HL-60/S4 treated with retinoic acid at 250 ng/mL for 4 days and 3 days (cell line): Measurements from ENCODE around the gene MT1E.

Experiments
- in situ Hi-C: fragments of 300-500 bp; cut with MboI; formaldehyde crosslinking; loops from 2 replicates; pipeline ENCODE4 v1.7.0; 2022; ENCODE audit warnings: low sequenced_read_pairs

The MT1E gene

DNA sequence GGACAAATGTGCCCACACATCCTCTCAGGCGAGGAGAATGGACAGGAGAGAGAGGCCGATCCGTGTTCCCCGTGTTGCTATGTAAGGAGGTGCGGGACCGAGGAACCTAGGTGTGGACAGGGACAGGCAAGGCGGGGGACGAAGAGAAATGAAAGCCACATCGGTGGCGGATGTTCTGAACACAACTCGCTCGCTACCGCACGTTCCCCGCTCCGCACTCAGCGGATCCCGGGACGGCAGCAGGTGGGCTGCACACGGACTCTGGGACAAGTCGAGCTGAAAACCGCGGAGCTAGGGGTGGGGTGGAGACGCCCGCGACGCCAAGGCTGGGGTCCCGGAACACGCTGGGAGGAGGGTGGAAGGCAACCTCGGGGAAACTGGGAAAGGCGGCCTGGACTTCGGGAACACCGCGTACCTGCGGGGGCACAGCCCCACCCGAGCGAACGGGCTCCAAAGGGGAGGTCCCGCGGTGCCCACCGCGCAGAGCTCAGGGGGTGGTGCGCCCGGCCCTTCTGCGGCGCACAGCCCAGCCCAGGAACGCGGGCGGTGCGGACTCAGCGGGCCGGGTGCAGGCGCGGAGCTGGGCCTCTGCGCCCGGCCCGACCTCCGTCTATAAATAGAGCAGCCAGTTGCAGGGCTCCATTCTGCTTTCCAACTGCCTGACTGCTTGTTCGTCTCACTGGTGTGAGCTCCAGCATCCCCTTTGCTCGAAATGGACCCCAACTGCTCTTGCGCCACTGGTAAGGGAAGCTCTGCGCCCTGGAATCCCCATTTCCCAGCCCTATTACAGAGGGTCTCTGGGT, at the start of gene MT1E:
Gene MT1E, plus strand, starts transcription at position 642 of the 803 bp plus-strand sequence. Its CDS starts 71 bp downstream, at position 713.
- in situ Hi-C loops, result no loop called here

DNA sequence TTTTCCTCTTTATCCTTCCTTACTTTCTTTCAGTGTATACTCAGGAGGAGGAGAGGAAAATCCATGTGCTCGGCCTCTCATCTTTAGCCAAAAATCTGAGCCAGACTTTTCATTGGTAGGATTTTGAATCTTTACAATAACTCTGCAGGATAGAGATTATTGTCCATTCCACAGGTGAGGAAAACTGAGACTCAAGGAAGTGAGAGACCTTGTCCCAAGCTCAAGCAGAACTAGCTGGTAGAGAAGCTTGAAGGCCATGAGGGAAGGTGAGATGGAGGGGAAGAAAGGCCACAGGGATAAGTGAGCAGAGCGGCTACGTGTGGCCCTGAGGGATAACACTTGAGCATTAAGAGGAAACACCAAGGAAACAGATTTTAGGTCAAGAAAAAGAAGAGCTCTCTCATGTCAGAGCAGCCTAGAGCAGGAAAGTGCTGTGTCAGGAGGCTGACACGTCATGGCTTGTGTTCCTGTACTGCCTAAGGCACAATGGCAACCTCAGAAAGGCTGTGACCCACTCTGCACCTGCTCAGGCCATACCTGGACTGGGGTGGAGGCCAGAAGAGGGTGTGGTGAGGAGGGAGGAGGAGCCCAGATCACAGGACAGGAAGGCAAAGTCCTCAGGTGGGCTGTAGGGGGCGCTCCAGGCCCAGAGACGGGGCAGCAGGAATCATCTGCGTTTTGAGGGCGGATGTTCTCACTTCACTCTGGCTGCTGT, 48.8 kb upstream of the MT1E start:
- in situ Hi-C loops, result no loop called here

DNA sequence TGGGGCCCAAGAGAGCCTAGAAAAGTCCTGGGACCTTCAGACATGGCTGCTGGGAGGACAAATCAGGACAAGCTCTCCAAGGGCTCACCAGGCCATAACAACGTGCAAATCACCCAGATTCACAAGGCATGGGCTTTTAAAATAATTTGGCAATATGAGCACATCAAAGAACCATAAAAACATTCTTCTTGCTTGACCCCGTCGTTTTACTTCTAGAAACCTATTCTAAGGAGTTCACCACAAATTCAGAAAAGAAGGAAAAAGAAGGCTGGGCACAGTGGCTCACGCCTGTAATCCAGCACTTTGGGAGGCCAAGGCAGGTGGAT, 48.3 kb upstream of the MT1E start:
- in situ Hi-C loops, result no loop called here

DNA sequence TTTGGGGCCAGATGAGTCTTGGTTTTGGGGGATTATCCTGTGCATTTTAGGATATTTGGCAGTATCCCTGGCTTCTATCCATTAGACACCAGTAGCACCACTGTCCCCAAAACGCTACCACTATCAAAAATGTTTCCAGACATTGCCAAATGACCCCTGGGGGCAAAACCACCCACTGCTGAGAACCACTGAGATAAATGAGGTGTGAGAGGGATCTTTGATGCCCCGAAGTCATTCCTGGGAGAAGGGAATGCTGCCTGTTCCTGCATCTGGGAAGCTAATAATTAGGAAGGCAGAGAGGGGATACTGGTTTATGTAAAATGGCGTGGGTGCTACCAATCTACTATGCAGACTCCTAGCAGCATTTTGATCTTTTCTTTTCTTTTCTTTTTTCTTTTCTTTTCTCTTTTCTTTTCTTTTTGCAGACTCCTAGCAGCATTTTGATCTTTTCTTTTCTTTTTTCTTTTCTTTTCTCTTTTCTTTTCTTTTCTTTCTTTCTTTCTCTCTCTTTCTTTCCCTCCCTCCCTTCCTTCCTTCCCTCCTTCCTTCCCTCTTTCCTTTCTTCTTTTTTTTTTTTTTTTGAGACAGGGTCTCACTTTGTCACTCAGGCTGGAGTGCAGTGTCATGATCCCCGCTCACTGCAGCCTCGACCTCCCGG, 45.1 kb upstream of the MT1E start:
- in situ Hi-C loops, result loop anchor here (10.0 kb wide), 1 partner anchor 114 kb away; no protein-coding TSS in a partner anchor

DNA sequence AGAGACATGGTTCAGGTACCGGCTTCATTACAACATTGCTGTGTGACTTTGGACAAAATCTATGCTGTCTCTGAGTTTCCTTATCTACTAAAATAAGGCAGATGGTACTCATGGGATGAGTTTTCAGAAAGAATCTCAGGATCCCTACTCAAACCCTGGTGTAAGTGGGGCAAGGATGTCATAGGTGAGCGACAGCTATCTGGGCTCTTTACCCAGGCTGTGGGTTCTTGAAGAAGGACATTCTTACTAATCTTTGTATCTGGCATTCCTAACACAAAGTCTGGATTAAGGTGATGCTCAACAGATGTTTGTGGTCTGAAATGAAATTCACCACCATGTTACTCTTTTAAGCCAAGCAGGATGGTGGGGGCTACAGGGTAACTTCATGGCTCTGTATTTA, 42.7 kb upstream of the MT1E start:
- in situ Hi-C loops, result loop anchor here (10.0 kb wide), 1 partner anchor 112 kb away; no protein-coding TSS in a partner anchor

DNA sequence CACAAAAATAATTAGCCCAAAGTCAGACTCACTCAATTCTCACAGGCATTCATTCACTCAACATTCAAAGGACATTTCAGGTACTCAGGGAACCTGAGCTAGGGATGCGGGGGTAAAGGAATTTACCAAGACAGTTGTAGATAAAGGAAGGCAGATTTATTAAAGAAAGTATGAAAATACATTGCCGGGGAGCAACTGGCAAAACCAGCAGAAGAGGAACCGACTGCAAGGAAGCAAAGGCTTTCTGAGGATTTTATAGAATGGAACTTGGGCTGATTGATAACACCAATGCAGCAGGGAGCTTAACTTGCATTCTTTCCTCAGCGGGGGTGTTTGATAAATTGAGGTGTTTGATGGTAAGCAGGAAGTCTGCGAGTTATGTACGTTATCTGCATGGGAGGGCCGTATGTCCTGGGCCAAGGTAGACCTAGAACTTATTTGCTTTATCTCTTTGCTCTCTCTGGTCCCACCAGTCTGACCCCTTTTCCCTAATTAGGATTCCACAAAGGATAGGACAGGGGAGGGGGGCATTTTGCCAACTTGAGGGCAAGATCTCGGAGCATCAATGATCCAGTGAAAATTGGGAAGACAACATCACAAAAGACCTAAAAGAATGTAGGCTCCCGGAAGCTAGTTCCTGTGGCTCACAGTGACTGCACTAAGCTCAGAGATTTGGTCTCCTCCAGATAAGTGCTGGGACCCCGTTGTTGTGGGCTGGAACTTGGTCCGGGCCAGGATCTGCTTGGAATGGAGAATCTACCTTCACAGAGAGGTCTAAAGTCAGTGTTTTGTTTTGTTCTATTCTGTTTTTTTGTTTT, 42.0 kb upstream of the MT1E start:
- in situ Hi-C loops, result loop anchor here (10.0 kb wide), 1 partner anchor 111 kb away; no protein-coding TSS in a partner anchor

DNA sequence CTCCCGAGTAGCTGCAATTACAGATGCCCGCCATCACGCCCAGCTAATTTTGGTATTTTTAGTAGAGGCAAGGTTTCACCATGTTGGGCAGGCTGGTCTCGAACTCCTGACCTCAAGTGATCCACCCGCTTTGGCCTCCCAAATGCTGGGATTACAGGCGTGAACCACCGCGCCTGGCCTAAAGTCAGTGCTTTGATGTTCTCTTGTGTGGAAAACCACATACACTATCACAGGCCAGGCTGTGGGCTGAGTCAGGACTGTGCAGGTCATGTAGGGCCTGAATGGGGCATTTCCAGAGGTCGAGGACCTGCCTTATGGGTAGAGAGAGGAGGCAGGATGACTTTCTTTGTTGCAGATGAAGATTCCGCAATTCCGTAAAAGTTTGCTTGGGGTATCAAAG, 41.3 kb upstream of the MT1E start:
- in situ Hi-C loops, result loop anchor here (10.0 kb wide), 1 partner anchor 111 kb away; no protein-coding TSS in a partner anchor

DNA sequence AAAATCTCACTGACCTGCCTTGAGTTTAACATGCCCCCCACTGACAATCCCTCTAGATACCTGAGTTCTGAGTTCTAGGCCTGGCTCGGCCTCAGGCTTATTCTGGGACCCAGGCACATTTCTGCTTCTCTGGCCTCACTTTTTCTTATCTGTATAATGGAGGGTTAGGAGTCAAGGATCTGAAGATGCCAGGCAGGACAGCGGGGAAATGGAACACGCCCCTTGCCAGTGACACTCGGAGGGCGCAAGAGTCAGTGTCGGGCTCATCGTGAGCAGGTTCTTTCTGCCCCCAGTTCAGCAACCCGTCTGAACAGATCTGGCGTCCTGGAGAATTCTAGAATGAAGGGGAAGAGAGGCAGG, 36.8 kb upstream of the MT1E start:
- in situ Hi-C loops, result loop anchor here (10.0 kb wide), 1 partner anchor 106 kb away; no protein-coding TSS in a partner anchor

DNA sequence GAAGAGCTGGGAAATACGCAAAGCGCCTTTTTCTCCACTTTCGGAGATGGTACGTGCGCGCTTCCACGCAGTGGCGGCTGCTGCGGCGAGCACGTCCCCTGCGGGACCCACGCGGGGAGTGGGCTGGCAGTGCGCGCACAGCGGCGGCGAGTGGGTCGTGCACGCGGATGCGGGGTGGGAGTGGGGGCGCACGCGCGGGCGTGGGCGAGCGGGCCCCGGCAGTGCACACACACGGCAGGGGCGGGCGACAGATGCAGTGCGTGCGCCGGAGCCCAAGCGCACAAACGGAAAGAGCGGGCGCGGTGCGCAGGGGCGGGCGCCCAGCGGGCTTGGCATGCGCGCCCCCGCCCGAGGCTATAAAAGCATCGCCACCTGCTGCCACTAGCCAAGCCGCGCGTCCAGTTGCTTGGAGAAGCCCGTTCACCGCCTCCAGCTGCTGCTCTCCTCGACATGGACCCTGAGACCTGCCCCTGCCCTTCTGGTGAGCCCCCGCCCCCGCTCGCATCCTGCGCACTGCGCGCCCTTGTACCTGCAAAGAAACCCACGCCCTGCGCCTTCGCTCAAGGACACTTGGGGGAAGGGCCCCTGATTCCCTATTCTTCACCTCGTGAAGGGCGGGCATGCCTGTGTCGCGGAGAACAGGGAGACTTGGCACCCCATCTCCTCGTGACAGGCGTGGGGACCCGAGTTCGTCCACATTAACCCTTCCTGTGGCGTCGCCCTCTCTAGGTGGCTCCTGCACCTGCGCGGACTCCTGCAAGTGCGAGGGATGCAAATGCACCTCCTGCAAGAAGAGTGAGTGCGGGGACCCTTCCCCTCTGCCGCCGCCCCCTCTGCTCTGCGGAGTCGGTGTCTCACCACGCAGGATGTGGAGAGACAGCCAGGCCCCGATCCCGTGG, 36.2 kb upstream of the MT1E start, which contains the start of gene MT3:
Gene MT3, plus strand, starts transcription at position 388 of the 899 bp plus-strand sequence. Its CDS starts 63 bp downstream, at position 451.
- in situ Hi-C loops, result loop anchor here (10.0 kb wide), 1 partner anchor 105 kb away; no protein-coding TSS in a partner anchor

DNA sequence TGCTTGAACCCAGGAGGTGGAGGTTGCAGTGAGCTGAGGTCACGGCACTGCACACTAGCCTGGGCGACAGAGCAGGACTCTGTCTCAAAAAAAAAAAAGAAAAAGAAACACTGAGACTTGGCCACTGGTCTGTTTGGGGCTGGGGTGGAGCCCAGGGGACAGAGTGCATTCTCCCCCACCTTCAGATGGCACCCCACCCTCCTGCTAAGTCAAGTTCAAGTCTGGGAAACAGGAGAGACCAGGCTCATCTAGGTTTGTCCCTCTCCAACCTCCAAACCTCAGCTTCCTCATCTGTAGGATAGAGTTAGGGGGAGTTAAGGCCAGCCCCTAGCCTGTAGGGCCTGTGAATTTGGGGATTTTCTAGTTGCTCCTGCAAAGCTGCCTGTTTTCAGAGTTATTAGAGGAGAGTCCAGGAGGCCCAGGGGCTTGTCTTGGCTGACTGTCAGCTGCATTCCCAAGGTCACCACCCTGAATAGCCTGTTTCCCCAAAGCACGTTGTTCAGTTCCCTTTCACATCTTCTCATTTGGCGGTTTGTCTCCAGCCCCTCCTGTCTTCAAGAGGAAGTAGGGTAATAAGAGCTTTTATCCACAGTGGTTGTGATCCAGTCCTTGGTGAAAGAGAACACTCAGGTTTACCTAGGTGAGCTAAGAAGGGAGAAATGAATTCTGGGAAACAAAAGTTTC, 34.1 kb upstream of the MT1E start:
- in situ Hi-C loops, result no loop called here

DNA sequence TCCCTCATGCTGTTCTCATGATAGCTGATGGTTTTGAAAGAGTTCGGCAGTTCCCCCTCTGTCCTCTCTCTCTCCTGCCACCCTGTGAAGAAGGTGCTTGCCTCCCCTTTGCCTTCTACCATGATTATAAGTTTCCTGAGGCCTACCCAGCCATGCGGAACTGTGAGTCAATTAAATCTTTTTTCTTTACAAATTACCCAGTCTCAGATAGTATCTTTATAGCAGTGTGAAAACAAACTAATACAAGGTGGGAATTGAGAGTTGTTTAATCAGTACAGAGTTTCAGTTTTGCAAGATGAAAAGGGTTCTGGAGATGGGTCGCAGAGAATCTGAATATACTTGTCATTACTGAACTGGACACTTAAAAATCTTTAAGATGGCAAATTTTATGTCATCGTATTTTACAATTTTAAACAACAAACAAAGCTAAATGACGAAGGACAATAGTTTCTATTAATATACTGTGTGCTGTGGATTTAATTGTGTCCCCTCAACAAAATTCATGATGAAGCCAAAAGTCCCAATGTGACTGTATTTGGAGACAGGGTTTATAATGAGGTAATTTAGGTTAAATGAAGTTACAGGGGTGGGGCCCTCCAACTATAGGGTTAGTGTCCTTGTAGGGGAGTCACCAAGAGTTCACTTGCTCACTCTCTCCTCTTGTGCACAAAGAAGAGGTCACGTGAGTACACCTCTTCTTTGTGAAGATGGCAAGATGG, 31.8 kb upstream of the MT1E start:
- in situ Hi-C loops, result no loop called here

DNA sequence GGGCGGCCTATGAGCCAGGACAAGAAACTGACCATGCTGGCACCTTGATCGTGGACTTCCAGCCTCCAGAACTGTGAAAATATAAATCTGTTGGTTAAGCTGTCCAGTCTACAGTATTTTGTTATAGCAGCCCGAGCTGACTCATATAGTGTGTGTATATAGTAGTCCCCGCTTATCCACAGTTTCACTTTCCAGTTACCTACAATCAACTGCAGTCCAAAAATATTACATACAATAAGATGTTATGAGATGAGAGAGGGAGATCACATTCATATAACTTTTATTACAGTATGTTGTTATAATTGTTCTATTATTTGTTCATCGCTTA, 31.3 kb upstream of the MT1E start:
- in situ Hi-C loops, result no loop called here

DNA sequence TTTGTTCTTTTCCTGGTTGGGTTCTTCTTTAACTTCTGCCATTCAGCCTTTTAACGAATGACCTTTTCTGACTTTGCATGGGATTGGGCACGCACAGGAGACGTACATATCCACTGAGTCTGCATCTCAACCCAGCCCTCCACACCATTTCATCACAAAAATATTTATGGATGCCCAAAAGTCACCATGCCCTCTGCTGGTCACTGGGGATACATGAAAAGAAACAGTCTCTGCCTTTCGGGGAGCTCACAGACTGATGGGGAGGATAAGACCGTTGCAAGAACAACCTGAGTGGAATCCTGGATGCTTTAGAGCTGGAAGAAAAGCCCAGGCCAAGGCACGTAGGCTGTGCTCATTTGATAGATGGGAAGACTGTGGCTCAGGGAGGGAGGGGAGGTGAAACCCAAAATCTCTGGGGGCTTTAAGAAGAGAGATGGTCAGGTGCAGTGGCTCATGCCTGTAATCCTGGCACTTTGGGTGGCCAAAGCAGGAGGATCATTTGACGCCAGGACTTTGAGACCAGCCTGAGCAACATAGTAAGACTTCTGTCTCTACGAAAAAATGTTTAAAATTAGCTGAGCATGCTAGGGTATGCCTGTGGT, 25.1 kb upstream of the MT1E start:
- in situ Hi-C loops, result no loop called here

DNA sequence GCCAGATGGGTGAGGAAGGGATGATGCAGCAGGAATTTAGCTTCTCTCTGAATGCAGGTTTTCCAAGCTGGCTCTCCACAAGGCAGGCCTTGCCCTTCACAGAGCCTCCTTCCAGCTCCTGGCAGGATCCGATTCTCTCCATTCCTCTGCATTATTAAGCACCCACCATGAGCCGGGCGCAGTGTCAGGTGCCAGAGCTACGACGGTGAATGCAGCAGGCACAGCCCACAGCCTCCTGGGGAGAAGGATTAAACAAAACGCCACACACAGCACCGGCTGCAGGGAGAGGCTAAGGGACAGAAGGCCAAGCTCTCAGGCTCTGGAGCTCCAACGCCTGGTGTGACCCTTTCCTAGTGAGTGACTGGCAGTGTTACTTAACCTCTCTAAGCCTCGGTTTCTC, 24.3 kb upstream of the MT1E start:
- in situ Hi-C loops, result no loop called here

DNA sequence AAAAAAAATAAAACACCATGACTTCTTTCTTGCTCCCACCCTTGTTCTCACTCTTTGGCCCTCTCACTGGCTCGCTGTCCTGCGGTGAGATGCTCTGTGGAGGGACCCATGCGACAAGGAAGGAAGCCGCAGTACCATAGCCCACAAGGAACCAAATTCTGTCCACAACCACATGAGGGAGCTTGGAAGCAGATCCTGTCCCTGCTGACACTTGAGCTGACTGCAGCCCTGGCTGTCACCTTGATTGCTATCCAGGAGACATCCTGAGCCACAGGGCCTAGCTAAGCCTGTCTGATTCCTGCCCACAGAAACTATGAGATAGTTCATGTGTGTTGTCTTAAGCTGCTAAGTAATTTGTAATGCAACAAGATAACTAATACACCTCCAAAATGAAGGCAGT, 22.0 kb upstream of the MT1E start:
- in situ Hi-C loops, result no loop called here

DNA sequence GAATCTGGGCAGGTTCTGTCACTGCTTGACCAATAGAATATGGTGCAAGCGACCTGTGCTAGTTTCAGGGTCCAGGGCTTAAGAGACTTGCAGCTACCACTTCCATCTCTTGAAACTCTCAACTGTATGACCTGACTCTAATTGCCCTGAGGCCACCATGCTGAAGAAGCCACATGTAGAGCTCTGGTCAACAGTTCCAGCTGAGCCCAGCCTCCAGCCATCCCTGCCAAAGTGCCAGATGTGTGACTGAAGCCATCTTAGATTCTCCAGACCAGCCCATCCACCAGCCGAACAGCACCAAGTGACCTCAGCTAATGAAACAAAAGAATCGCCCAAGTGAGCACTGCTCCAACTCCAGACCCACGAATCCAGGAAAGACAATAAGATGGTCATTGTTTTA, 20.6 kb upstream of the MT1E start:
- in situ Hi-C loops, result no loop called here

DNA sequence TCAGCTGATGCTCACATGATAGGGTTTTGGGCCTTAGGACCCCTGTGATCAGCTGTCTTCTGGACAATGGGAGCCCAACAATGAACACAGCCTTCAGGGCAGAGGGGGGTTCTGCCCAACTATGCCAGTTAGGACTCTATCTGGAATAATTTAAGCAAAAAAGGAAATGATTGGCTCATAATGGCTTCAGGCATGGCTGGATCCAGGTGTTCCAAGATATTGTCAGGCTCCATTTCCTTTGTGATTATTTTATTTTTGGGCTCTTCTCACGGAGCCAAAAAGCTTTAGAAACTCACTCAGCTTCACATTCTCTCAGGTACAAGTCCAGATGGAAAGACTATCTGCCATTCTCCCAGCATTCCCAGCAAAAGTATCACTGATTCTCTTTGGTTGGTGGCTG, 20.1 kb upstream of the MT1E start:
- in situ Hi-C loops, result no loop called here

DNA sequence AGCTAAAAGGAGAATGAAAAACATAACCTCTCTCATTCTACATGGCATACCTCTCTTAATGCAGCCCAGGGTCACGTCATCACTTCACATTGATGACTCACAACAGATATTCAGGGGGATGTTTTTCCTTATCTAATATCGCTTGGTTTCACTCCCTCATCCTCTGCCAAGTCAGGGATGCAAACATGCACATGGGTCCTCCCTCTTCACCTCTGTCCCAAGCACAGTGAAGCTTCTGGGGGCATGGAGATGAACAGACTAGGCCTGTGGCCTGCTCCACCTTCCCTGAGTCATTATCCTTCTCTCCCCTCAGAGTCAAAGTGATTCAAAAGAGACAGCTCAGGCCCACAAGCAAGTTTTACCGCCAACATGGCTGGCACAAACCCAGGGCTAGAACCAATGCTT, 19.5 kb upstream of the MT1E start:
- in situ Hi-C loops, result no loop called here
